AG09309 (cell line): ENCODE data around the gene GPC4.

Experiments used
- DNase-seq: peaks from one replicate; pipeline ENCODE4 v3.0.0-alpha.2; 2010; ENCODE audit warnings: low read depth
- H3K4me3 ChIP-seq: 2 replicates; pipeline ENCODE4 v1.5.1; 2011; ENCODE audit warnings: mild to moderate bottlenecking, low read depth, low read length, moderate library complexity; ENCODE audit not compliant: control insufficient read depth
- CTCF ChIP-seq: IDR thresholded peaks from 2 replicates; pipeline ENCODE4 v1.5.1; 2011; ENCODE audit warnings: mild to moderate bottlenecking, low read depth, low read length, inconsistent platforms; ENCODE audit not compliant: insufficient read depth, control insufficient read depth; ENCODE audit errors: missing control alignments

The GPC4 gene

GRCh38 chrX:133412665-133413064 lies 2.6 kb downstream of the GPC4 start:
- no peak for DNase-seq
- no peak for TF ChIP-seq CTCF
- H3K4me3 ChIP-seq: no peak overlapping the region

- no peak for DNase-seq
- H3K4me3 ChIP-seq: no peak overlapping the region
- no peak for TF ChIP-seq CTCF
Measured at GRCh38 chrX:133412246-133412645, 3.0 kb downstream of the GPC4 start.

DNA sequence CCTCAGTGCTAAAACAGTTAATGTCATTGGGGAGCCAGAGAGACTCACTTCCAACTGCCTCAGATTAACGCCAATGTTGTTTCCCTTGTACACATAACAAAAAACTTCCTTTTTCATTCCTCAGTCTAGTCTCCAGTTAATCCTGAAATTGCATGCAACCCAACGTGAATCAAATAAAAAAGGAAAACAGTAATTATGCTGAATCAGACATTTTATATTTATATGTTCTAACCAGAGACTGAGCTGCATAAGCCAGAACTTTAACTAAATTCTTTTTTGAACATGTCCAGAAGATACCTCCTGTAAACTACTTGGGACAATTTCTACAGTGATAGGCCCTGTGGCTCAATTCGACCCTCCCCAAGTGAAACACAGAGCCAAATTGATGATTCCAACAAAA lies 4.7 kb downstream of the GPC4 start:
- no peak for TF ChIP-seq CTCF
- no peak for DNase-seq
- no peak overlapping the region for H3K4me3 ChIP-seq

DNA sequence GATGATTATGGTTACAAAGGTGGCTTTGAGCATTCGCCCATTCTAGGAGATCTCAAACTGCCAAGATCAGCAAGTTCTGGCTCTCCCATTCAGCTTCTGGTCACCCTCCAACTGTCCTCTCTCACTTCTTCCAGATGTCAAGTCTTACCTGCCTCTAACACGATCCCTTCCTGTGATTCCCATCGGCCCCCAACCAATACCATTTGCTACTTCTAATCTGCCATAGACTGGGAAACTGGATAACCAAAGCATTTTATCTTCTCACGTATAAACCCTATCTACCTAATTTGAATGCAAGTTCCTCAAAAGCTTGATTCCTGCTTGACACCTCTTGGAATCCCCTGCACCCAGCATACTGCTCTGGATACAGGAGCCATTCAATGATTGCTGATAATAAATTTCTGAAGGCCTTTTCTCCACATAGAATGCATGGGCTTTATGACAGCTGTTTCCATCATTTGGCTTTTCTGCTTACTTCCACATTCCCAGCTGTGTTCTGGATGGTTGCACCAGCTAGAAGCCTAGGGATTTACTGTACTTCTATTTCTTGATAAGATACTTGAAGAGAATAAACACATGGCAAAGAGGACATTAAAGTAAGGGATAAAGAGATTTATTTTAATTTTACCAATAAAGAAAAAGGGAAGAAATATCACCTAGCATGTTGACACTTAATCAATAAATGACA lies 9.6 kb downstream of the GPC4 start:
- TF ChIP-seq CTCF: no peak
- H3K4me3 ChIP-seq: no peak overlapping the region
- DNase-seq: no peak

DNA sequence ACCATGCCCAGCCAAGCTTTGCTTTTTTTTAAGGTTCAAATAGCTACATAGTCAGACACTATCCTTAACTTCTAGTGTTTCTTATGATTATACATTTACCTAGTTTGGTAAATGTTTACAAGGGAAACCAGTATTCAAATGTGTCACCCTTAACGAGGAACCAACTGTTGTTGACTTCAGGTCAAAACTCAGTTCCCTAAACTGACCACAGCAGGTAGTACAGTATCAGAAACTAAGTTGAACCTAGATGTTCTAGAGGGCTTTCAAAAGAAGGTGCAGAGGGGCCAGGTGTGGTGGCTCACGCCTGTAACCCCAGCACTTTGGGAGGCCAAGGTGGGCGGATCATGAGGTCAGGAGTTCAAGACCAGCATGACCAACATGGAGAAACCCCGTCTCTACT lies 11.3 kb downstream of the GPC4 start:
- DNase-seq: no peak
- no peak overlapping the region for H3K4me3 ChIP-seq
- TF ChIP-seq CTCF: no peak

DNA sequence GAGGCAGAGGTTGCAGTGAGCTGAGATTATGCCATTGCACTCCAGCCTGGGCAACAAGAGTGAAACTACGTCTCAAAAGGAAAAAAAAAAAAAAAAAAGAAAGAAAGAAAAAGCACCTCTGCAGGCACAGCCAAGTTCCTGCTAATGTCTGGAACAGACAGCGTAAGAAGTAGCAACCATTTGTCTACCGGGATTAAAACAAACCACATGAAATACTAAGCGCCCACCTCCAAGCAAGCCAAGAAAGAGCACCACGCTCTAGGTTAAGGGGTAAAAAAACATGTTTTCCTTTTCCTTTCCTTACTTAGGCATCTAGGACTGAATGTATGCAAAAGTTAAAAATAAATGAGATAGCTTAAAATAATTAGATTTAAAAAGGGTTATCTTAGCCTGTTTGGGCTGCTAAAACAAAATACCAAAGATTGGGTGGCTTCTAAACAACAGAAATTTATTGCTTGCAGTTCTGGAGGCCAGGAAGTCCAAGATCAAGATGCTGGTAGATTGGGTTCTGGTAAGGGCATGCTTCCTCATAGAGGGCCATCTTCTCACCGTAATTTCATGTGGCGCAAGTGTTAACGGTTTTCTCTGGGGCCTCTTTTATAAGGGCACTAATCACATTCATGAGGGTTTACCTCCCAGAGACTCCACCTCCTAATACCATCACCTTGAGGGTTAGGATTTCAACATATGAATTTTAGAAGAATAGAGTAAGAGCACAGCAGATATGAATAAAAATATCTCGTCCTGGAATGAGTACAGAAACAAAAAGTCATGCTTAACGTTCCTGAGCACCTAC lies 12.3 kb downstream of the GPC4 start:
- DNase-seq: no peak
- H3K4me3 ChIP-seq: no peak overlapping the region
- TF ChIP-seq CTCF: no peak
